A549 (cell line): ENCODE data around the gene HYAL4.

ENCODE experiments used
- EHF ChIP-seq: fragments of 250-450 bp; sonication (Bioruptor Pico); IDR thresholded peaks from 2 replicates; pipeline ENCODE4 v1.5.0; 2020; ENCODE audit warnings: mild to moderate bottlenecking
- HDAC2 ChIP-seq: fragments of 200-600 bp; sonication (generic); IDR thresholded peaks from 2 replicates; pipeline ENCODE4 v1.6.1; 2016
- KDM5A ChIP-seq: fragments of 200-600 bp; sonication (generic); IDR thresholded peaks from 2 replicates; pipeline ENCODE4 v1.6.1; 2016; ENCODE audit warnings: antibody characterized with exemption, mild to moderate bottlenecking
- POLR2A ChIP-seq: IDR thresholded peaks from 2 replicates; pipeline ENCODE4 v1.6.1; 2012; ENCODE audit warnings: mild to moderate bottlenecking, low read length
- TFCP2L1 ChIP-seq: fragments of 250-450 bp; sonication (Bioruptor Pico); IDR thresholded peaks from 2 replicates; pipeline ENCODE4 v1.5.0; 2021; ENCODE audit warnings: mild to moderate bottlenecking

DNA sequence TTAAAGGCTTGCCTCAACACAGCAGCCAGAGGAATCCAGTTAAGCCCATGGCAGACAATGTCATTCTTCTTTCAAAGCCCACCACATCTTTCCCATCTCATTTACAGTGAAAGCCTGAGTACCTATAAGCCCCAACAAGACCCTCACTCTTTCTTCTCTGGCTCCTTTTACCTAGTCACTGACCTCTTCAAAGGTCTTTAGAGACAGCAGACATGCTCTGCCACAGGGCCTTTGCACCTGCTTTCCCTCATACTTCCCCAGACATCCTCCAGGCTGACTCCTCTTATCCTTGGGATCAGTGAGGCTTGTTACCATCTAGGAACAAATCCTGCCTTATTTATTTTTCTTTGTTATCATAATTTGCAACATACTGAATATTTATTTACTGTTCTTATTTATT lies 17.8 kb downstream of the HYAL4 start:
- TF ChIP-seq HDAC2 (no peak), EHF (no peak), KDM5A (no peak), POLR2A (no peak), TFCP2L1 (CRISPR knock-in tag) (no peak)
